Measurements from ENCODE around the gene TAS2R46. TPM values are rescaled to one million over a fixed set of nuclear protein-coding genes. Genes with fewer than 3 reads are reported as not detected.

The TAS2R46 gene
- total and polyA plus RNA-seq, 2 of the 13 experiments (the other 11 are each of a cell fraction or from before 2014, with no cell fraction given) = 0.16 to 3.5 TPM

DNA sequence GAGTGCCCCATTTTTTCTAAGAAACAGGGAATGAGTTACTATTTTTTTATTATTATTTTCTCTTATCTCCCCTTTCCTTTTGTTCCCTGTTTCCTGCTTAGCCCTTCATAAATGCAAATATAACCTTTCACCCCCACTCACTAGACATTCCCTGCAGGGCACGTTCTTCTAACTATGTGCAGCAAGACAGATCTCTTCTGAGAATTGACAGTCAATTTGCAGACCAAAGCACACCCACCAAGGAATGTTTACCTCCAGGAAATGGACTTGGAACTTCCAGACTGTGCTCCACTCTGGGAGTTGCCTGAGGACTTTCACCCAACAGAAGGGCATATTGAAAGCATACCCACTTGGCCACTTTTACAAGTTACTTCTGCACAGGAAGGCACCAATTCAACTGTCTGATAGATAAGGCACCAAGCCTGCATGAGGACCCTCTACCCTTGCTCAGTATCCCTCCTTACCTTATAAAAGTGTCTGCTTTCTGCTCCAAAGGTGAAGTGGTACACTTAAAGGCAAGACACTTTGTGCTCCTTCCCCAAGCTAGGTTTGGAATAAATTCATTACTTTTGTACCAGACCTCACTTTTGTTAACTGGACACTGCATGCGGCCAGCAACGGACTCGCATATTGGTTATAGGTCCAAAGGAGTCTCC is 46.2 kb downstream of the TAS2R46 start (continued):
- TF ChIP-seq ZNF780A (CRISPR knock-in tag; IDR thresholded peaks at IDR 0.05) (no peak), ZNF264 (CRISPR knock-in tag; IDR thresholded peaks at IDR 0.05) (peak; percentile 54; the same call in 1 of the 2 replicates), KAT7 (CRISPR knock-in tag; IDR thresholded peaks at IDR 0.05; ENCODE audit: borderline replicate concordance) (0 out of 2 replicates have a peak, but pooled peaks have one; percentile 35), NCOA2 (CRISPR knock-in tag; IDR thresholded peaks at IDR 0.05) (peak; percentile 82), CBX2 (IDR thresholded peaks at IDR 0.05; ENCODE audit: low read depth, low read length) (no peak), CBX2 (CRISPR knock-in tag; IDR thresholded peaks at IDR 0.05; ENCODE audit: low read depth) (no peak), JDP2 (CRISPR knock-in tag; IDR thresholded peaks at IDR 0.05; ENCODE audit: borderline replicate concordance) (no peak), ZNF562 (CRISPR knock-in tag; IDR thresholded peaks at IDR 0.05; ENCODE audit: borderline replicate concordance) (no peak), ZNF367 (CRISPR knock-in tag; IDR thresholded peaks at IDR 0.05; ENCODE audit: borderline replicate concordance) (no peak), PRPF4 (IDR thresholded peaks at IDR 0.05; ENCODE audit: low read depth, low read length, poor library complexity, severe bottlenecking) (no peak), PRMT3 (CRISPR knock-in tag; IDR thresholded peaks at IDR 0.05; ENCODE audit: borderline replicate concordance, low read depth) (no peak), ERF (CRISPR knock-in tag; IDR thresholded peaks at IDR 0.05) (peak; percentile 63), ZBTB26 (CRISPR knock-in tag; IDR thresholded peaks at IDR 0.05; ENCODE audit: borderline replicate concordance) (no peak), ZNF430 (CRISPR knock-in tag; IDR thresholded peaks at IDR 0.05) (peak; percentile 60), ZNF503 (CRISPR knock-in tag; IDR thresholded peaks at IDR 0.05) (peak; percentile 81; the same call in 1 of the 2 replicates)
- TF ChIP-seq, protein P1, sequence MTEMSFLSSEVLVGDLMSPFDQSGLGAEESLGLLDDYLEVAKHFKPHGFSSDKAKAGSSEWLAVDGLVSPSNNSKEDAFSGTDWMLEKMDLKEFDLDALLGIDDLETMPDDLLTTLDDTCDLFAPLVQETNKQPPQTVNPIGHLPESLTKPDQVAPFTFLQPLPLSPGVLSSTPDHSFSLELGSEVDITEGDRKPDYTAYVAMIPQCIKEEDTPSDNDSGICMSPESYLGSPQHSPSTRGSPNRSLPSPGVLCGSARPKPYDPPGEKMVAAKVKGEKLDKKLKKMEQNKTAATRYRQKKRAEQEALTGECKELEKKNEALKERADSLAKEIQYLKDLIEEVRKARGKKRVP (CRISPR knock-in tag; IDR thresholded peaks at IDR 0.05) = no peak
- TF ChIP-seq, protein P2, sequence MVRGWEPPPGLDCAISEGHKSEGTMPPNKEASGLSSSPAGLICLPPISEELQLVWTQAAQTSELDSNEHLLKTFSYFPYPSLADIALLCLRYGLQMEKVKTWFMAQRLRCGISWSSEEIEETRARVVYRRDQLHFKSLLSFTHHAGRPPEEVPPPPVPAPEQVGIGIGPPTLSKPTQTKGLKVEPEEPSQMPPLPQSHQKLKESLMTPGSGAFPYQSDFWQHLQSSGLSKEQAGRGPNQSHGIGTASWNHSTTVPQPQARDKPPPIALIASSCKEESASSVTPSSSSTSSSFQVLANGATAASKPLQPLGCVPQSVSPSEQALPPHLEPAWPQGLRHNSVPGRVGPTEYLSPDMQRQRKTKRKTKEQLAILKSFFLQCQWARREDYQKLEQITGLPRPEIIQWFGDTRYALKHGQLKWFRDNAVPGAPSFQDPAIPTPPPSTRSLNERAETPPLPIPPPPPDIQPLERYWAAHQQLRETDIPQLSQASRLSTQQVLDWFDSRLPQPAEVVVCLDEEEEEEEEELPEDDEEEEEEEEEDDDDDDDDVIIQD (CRISPR knock-in tag; IDR thresholded peaks at IDR 0.05; ENCODE audit: low read depth) = peak; percentile 98
- TF ChIP-seq, protein P3, sequence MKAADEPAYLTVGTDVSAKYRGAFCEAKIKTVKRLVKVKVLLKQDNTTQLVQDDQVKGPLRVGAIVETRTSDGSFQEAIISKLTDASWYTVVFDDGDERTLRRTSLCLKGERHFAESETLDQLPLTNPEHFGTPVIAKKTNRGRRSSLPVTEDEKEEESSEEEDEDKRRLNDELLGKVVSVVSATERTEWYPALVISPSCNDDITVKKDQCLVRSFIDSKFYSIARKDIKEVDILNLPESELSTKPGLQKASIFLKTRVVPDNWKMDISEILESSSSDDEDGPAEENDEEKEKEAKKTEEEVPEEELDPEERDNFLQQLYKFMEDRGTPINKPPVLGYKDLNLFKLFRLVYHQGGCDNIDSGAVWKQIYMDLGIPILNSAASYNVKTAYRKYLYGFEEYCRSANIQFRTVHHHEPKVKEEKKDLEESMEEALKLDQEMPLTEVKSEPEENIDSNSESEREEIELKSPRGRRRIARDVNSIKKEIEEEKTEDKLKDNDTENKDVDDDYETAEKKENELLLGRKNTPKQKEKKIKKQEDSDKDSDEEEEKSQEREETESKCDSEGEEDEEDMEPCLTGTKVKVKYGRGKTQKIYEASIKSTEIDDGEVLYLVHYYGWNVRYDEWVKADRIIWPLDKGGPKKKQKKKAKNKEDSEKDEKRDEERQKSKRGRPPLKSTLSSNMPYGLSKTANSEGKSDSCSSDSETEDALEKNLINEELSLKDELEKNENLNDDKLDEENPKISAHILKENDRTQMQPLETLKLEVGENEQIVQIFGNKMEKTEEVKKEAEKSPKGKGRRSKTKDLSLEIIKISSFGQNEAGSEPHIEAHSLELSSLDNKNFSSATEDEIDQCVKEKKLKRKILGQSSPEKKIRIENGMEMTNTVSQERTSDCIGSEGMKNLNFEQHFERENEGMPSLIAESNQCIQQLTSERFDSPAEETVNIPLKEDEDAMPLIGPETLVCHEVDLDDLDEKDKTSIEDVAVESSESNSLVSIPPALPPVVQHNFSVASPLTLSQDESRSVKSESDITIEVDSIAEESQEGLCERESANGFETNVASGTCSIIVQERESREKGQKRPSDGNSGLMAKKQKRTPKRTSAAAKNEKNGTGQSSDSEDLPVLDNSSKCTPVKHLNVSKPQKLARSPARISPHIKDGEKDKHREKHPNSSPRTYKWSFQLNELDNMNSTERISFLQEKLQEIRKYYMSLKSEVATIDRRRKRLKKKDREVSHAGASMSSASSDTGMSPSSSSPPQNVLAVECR (CRISPR knock-in tag; IDR thresholded peaks at IDR 0.05; ENCODE audit: borderline replicate concordance) = peak; percentile 40; the same call in 1 of the 2 replicates

Data from HepG2 (cell line).